Measurements from ENCODE around the gene VPS8.

DNA sequence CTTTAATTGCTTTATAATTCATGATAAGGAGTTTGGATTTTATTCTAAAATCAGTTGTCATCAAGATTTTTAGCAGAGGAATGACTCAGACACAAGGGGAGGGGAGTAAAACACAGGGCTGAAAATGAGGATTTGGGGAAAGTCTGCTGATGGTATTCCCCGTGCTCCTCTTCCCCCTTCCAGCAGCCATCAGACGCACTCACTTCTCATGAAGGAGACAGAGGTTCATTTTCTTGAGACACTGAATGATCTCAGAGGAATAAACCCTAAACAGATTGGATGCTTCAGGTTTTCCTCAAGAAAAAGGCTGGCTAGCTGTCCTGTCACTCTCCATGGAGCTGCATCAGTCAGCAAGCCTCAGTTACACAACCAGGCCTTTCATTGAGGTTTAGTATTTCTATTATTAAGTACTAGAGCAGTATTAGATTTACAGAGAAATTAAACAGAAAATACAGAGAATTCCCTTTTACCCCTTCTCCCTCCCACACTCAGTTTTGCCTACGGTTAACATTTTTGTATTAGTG lies 174.5 kb downstream of the VPS8 start:
- TF ChIP-seq EZH2 (IDR thresholded peaks at IDR 0.05; ENCODE audit: low read depth, low read length, severe bottlenecking): no peak
- TF ChIP-seq, protein P1, sequence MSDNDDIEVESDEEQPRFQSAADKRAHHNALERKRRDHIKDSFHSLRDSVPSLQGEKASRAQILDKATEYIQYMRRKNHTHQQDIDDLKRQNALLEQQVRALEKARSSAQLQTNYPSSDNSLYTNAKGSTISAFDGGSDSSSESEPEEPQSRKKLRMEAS (IDR thresholded peaks at IDR 0.05): no peak
- no peak for TF ChIP-seq CHD2 (IDR thresholded peaks at IDR 0.05; ENCODE audit: low read length)
- TF ChIP-seq, protein P2, sequence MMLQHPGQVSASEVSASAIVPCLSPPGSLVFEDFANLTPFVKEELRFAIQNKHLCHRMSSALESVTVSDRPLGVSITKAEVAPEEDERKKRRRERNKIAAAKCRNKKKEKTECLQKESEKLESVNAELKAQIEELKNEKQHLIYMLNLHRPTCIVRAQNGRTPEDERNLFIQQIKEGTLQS (IDR thresholded peaks at IDR 0.05; ENCODE audit: insufficient read depth, low read depth, low read length): no peak
- no peak for TF ChIP-seq TCF12 (IDR thresholded peaks at IDR 0.05; ENCODE audit: low read depth, low read length)
- TF ChIP-seq SIN3A (conservative IDR thresholded peaks at IDR 0.05 in 1 of 2, IDR thresholded peaks at IDR 0.05 in 1 of 2; ENCODE audit: low read depth in 1 of 2, low read length in 2 of 2): no peak
- TF ChIP-seq SAP30 (IDR thresholded peaks at IDR 0.05; ENCODE audit: insufficient read depth, insufficient replicate concordance, low read length): no peak
- TF ChIP-seq, protein P3, sequence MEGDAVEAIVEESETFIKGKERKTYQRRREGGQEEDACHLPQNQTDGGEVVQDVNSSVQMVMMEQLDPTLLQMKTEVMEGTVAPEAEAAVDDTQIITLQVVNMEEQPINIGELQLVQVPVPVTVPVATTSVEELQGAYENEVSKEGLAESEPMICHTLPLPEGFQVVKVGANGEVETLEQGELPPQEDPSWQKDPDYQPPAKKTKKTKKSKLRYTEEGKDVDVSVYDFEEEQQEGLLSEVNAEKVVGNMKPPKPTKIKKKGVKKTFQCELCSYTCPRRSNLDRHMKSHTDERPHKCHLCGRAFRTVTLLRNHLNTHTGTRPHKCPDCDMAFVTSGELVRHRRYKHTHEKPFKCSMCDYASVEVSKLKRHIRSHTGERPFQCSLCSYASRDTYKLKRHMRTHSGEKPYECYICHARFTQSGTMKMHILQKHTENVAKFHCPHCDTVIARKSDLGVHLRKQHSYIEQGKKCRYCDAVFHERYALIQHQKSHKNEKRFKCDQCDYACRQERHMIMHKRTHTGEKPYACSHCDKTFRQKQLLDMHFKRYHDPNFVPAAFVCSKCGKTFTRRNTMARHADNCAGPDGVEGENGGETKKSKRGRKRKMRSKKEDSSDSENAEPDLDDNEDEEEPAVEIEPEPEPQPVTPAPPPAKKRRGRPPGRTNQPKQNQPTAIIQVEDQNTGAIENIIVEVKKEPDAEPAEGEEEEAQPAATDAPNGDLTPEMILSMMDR (IDR thresholded peaks at IDR 0.05; ENCODE audit: control extremely low read depth in 1 of 3, insufficient read depth in 1 of 3, low read depth in 1 of 3, low read length in 3 of 3): no peak
- TF ChIP-seq NRF1 (IDR thresholded peaks at IDR 0.05; ENCODE audit: low read depth, low read length): no peak
- no peak for TF ChIP-seq TAF7 (optimal IDR thresholded peaks at IDR 0.05; ENCODE audit: borderline replicate concordance, low read depth, low read length)
- TF ChIP-seq, protein P4, sequence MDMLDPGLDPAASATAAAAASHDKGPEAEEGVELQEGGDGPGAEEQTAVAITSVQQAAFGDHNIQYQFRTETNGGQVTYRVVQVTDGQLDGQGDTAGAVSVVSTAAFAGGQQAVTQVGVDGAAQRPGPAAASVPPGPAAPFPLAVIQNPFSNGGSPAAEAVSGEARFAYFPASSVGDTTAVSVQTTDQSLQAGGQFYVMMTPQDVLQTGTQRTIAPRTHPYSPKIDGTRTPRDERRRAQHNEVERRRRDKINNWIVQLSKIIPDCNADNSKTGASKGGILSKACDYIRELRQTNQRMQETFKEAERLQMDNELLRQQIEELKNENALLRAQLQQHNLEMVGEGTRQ (IDR thresholded peaks at IDR 0.05; ENCODE audit: low read length): no peak
